ENCODE data around the gene COL13A1. TPM values are rescaled to one million over a fixed set of nuclear protein-coding genes. Genes with fewer than 3 reads are reported as not detected.

Gene COL13A1
- total RNA-seq, 4 donors from 2014 or later = 0.19 to 6.9 (median 2.4) TPM

- peaks cover 0 to 6% of the 10 kb centered on the region in 2 donors for H3K36me3 ChIP-seq
- H3K27me3 ChIP-seq = no peaks in the 10 kb centered on the region
- TF ChIP-seq CTCF (IDR thresholded peaks at IDR 0.05 in 4 of 5, conservative IDR thresholded peaks at IDR 0.05 in 1 of 5) = no peak
- no peak for TF ChIP-seq POLR2A (IDR thresholded peaks at IDR 0.05)
- in situ Hi-C loops (cut with MboI; ENCODE audit: low sequenced_read_pairs in 4 of 4) = no loop called here
- no peak for ATAC-seq
- no peak overlapping the region for H3K27ac ChIP-seq
- H3K4me3 ChIP-seq = no peak overlapping the region
- no peaks in the 10 kb centered on the region for H3K9me3 ChIP-seq
- H3K4me1 ChIP-seq = no peaks in the 10 kb centered on the region
- no peak for DNase-seq
- intact Hi-C loops (cut with DNase I; ENCODE audit: low total_unique reads) = no loop called here
These were observed 23.9 kb downstream of the COL13A1 start for GRCh38 chr10:69825604-69826003.

- Histone ChIP-seq H3K36me3 (peaks cover 0 to 6% of the 10 kb centered on the region in 2 donors), H3K9me3 (no peaks in the 10 kb centered on the region), H3K27ac (no peak overlapping the region), H3K4me1 (no peaks in the 10 kb centered on the region), H3K27me3 (no peaks in the 10 kb centered on the region), H3K4me3 (no peak overlapping the region)
- no peak for ATAC-seq
- TF ChIP-seq POLR2A (IDR thresholded peaks at IDR 0.05) (no peak), CTCF (IDR thresholded peaks at IDR 0.05 in 4 of 5, conservative IDR thresholded peaks at IDR 0.05 in 1 of 5) (no peak)
- no peak for DNase-seq
- in situ Hi-C loops (cut with MboI; ENCODE audit: low sequenced_read_pairs in 4 of 4) = no loop called here
- intact Hi-C loops (cut with DNase I; ENCODE audit: low total_unique reads) = no loop called here
These were observed 24.4 kb downstream of the COL13A1 start for GRCh38 chr10:69826094-69826493.

- intact Hi-C loops (cut with DNase I; ENCODE audit: low total_unique reads) = no loop called here
- TF ChIP-seq CTCF (IDR thresholded peaks at IDR 0.05 in 4 of 5, conservative IDR thresholded peaks at IDR 0.05 in 1 of 5) (no peak), POLR2A (IDR thresholded peaks at IDR 0.05) (no peak)
- H3K27ac ChIP-seq = no peak overlapping the region
- no peaks in the 10 kb centered on the region for H3K9me3 ChIP-seq
- peaks cover 0 to 6% of the 10 kb centered on the region in 2 donors for H3K36me3 ChIP-seq
- in situ Hi-C loops (cut with MboI; ENCODE audit: low sequenced_read_pairs in 4 of 4) = no loop called here
- H3K27me3 ChIP-seq = no peaks in the 10 kb centered on the region
- H3K4me3 ChIP-seq = no peak overlapping the region
- DNase-seq (no peak), ATAC-seq (no peak)
- H3K4me1 ChIP-seq = no peaks in the 10 kb centered on the region
These were observed 25.3 kb downstream of the COL13A1 start for GRCh38 chr10:69826789-69827554.

- ATAC-seq = no peak
- no peaks in the 10 kb centered on the region for H3K36me3 ChIP-seq
- intact Hi-C loops (cut with DNase I; ENCODE audit: low total_unique reads) (no loop called here), in situ Hi-C loops (cut with MboI; ENCODE audit: low sequenced_read_pairs in 4 of 4) (no loop called here)
- DNase-seq = no peak
- no peak for TF ChIP-seq POLR2A (IDR thresholded peaks at IDR 0.05)
- no peak for TF ChIP-seq CTCF (IDR thresholded peaks at IDR 0.05 in 4 of 5, conservative IDR thresholded peaks at IDR 0.05 in 1 of 5)
- H3K27ac ChIP-seq = no peak overlapping the region
- no peak overlapping the region for H3K4me3 ChIP-seq
- H3K9me3 ChIP-seq = no peaks in the 10 kb centered on the region
- H3K4me1 ChIP-seq = no peaks in the 10 kb centered on the region
- no peaks in the 10 kb centered on the region for H3K27me3 ChIP-seq
These were observed 26.6 kb downstream of the COL13A1 start for GRCh38 chr10:69828144-69828870.
